GM18520 (cell line): Measurements from ENCODE around the gene RABL3.
A peak's percentile ranks its signal among the peaks of the same experiment; 100 is the strongest.
"Not testable (repeated sequence)": the region's sequence is repeated elsewhere in the genome, so short reads cannot be mapped to it uniquely, and the experiment has no call there.

Experiments
- ATAC-seq: cut with Tn5 transposase; IDR thresholded peaks from one replicate; pipeline ENCODE4 v1.9.1; 2021; ENCODE audit not compliant: unreplicated experiment

RABL3 gene

DNA sequence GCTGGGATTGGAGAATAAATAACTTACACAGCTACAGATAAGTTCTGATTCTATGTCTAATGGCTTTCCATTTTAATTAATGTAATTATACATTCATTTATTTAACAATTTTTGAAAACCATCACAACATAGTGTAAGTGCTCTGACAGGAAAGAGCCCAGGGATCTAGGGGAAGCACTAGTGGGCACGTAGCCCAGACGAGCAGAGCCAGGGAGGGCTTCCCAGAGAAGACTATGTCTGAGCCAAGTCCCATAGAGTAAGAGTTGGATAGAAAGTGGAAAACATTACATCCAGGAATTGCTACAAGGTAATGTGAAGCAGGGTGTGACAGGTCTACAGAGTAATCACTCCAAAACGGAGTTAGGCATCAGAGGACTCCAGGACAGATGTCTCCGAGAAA is 57.4 kb downstream of the RABL3 start:
- ATAC-seq = no peak

DNA sequence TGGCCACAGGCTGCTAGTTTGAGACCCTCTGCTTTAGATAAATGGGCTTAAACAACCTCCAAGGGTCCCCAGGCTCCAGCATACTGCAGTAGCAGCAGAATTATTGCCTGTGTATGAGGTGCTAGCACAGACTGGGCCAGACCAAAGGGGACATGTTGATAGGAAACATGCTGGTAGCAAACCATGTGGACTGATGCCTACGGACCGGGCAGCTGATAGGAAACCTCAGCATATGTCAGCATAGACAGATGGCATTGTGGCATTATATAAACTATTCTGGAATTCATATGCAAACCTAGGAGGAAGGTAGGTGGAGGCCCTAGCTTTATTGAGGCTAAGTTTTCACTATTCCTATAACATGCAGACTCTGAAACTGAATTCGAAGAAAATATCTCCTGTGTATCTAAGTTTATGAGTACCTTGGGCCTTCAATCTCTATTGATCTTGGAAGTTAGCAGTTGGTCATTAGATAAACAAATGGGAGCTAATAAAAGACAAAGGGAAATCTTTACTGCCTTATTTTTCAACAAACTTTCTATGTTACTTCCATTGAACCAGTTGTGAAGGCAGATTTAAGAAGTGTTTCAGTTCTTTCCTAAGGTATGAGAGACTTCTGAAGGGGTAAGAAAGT is 58.5 kb downstream of the RABL3 start:
- ATAC-seq = no peak

DNA sequence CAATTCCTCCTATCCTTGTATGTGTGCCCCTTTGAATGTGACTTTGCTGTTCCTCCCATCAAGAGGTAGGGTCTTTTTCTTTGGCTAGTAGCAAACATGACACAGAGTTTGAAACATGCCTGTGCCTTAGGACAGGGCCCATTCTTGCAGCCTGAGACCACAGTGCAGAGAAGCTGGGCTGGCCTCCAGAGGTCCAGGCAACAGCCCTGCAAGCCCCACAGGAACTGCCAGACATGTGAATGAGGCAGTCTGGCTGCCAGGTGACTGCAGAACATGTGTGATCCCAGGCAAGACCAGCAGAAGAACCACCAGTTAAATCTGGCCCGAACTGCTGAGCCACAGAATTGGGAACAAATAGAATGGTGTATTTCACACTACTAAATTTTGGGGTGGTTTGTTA is 59.1 kb downstream of the RABL3 start:
- no peak for ATAC-seq

DNA sequence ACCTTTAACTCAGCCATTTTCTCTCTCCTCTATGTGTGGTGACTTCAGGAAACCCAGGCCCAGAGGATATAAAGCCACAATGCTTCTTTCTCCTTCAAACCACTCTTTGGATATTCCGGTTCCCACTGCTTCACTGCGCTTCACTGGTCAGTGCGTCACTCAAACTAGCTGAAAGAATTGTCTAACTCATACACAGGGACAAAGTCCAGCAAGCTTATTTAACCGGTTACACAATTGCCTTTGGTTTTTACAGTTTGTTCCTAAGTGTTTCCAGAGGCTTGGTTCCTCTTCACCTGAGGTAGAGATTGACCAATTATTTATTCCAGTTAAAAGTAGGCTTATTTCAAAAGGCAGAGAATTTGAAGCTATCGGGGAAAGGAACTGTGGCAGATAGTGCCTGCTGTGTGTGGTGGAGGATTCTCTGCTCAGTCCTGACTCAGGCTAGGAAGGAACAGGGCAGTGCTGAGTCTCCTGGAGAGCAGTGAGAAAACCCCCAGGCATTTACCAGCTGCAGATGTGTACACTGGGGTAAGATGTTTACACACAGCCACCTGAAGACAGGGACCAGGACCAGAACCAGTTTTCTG is 60.1 kb downstream of the RABL3 start, which contains the start of gene HGD:
Gene HGD, minus strand, starts transcription at position 145 of the 587 bp plus-strand sequence. Its CDS starts 128 bp downstream, at position 17.
- no peak for ATAC-seq

DNA sequence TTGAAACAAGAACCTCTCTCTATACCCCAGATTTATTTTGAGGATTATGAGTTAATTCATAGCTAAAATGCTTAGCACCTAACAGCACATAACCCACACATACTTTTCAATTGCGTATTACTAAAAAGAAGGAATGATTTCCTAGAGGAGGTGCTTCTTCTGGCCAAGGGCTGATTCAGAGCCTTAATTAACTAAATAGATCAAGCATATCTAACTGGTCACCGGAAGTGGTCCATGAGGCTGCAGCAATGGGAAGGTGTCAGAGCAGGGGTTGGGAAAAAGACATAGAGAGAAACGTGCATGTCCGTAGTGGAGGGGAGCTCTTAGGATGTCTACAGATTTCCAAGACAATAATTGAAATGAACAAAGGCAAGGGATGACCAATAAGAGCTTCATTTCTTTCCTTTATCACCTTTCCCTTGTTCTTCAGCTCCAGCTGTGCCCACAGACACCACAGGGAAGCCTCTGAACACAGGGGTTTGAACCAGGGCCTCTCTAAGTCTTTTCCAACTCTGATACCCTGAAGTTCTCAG is 60.7 kb downstream of the RABL3 start:
- ATAC-seq = no peak

DNA sequence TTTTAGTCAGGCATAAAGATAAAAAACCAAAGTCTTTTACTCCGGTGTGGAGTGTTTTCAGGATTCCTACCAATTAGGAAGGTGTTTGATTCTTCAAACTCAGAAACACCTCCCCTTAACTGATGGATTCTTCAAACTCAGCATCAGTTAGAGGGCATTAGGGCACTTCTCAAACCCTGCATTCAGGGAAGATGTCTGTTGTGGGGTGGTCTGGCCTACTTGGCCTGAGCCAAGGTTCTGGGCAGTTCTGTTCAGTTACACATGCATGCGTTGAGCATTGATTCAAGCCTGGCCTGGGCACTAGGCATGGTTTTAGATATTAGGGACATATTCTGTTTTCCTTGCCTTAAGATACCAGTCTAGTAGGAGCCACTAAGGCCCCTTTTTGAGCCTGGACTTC is 61.3 kb downstream of the RABL3 start:
- ATAC-seq = no peak

DNA sequence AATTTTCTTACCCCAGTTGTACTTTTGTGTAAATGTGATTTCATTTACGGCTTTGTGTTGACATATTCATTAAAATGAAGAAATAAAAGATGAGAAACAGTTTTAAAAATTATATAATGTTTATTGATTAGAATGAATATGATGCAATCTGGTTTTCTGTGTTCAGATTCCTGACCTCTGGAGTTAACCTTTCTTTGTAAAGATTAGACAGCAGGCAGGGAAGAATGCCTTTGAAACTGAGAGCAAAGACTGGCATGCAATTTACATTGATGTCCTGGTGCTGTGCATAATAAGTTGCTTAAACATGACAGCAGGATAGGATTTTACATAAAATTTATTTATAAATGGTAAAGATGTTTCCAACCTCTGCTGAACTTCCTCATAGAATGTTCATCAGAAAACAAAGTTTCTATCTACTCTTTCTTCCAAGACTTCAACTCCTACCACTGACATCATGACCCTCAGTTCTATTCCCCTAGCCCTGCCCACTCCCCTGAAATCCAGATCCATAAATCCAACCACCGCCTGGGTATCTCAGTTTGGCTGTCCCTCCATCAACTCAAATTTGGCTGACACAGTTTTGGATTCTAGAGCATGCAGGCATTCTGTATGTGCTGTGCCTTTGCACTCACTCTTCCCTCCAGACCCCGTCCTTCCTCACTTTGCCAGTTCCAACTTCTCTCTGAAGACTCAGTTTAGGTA is 62.0 kb downstream of the RABL3 start:
- ATAC-seq = no peak

DNA sequence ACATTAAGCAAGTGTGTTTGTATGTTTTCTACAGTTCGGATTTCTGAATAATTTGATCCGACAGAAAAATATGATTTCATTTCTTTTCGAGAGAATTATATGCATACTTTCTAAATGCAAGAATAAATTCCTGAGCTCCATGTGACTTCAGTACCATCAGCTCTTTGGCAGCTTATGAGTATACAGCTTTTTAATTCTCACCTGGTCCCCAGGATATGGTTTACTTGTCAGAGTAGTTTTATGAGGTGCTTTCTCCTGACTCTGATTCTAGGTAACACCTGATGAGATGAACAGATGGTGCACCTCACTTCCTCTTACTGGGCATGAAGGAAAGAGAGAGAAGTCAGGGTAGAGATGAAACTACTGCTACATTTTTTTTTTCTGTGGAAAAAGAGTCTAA is 63.3 kb downstream of the RABL3 start:
- peak; percentile 33 for ATAC-seq

DNA sequence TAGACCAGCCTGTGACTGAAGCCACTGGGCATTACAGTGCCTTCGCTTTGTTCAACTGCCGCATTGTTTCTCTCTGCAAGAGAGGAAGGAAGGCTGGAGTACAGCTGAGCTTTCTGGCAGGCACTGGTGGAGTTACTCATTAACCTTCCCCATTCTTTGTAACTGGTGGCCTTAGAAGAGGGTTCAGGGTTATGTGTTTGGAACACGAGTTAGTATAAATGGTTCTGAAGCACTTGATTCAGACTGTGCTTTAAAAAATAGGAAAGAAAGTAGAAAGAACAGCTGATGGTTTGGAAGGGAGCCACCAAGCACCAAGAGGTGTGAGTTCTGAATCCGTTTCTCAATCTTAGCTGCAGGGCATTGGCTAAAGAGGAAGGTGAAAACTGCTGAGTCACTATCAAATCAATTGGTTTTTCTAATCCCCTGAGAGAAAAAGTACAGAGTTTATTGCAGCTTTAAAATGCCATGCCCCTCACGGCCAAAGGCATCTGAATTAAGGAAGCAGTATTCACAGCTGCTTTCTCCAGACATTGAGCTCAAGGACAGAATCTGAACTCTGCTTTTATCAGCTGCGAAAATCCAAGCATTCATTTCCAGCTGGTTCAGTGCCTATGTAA is 63.9 kb downstream of the RABL3 start:
- peak; percentile 74 for ATAC-seq

DNA sequence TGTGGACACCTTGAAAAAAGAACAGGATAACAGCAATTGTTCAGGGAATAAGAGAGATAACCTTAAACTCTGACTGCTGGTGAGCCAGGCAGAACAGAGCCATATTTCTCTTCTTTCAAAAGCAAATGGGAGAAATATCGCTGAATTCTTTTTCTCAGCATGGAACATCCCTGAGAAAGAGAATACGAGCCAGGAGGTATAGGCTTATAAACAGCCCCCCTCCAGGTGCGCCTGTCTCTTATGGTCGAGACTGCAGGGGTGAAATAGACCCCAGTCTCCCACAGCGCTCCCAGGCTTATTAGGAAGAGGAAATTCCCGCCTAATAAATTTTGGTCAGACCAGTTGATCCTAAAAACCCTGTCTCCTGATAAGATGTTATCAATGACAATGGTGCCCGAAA is 65.1 kb downstream of the RABL3 start:
- ATAC-seq = not testable (repeated sequence)

DNA sequence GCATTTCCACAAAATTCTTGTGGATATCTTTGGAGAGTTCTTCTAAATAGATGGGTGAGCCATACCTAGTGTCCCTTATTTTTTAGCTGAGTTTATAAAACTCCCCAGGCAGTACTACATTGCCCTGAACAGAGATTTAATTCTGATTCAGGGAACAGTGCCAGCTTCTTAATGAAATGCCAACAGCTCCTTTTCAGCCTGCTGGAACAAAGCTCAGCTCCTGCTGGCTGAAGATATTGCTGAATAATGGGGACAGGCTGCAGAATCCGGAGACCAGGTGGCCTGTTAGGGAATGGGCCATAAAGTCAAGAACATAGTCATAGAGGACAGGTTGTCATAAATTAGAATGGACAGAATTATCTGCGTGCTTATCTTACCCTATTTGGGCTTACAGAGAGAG is 69.2 kb downstream of the RABL3 start:
- no peak for ATAC-seq

DNA sequence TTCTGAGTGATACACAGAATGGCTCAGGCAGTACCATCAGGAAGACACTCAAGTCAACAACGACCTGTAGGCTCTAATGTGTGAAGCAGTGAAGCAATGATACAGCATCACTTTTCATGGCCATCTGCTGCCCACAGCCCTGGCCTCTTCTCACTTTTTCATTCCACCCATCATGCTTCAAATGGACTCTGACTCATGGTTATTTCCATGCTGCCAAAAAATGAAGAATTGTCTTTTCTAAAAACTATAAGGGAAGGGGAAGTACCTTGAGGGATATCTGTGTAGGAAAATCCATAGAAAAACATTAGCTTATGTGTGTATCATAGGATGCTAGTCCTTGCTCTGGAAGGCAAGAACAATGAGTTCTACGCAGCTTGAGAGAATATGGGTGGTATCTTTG is 71.7 kb downstream of the RABL3 start:
- no peak for ATAC-seq

DNA sequence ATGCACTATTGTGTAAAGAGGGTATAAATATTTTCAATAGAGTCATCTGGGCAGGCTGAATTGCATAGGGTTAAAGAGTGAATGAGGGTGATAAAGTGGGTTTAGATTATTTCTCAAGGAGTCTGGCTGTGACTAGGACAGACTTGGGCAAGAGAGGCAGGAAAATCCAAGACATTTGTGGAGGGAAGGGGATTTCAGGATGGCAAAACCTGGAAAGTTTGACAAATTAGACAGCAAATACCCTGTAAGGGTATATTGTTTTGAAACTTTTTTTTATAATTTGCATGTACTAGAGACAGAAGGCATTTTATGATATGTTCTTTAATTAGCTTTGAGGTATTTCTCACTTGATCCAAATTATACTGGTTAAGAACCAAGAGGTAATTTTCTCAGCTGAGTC is 77.4 kb downstream of the RABL3 start:
- ATAC-seq = no peak

DNA sequence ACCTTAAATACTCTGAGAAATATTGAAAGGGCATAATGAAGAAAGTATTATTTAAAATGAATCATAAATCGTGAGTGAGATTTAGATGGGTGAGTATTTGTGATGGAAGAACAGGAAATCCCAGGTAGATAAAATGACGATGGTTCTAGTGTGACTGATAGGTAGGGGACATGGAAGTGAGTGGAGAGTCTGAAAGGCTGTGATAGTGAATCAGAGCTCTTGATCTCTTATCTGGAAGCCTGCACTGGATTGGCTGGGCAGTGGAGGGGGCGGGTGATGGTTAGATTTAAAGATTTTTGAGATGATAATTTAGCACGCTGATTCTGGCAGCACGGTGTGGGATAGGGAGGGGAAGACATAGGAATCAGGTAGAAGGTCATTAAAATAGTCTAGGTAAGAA is 80.4 kb downstream of the RABL3 start:
- ATAC-seq = no peak

DNA sequence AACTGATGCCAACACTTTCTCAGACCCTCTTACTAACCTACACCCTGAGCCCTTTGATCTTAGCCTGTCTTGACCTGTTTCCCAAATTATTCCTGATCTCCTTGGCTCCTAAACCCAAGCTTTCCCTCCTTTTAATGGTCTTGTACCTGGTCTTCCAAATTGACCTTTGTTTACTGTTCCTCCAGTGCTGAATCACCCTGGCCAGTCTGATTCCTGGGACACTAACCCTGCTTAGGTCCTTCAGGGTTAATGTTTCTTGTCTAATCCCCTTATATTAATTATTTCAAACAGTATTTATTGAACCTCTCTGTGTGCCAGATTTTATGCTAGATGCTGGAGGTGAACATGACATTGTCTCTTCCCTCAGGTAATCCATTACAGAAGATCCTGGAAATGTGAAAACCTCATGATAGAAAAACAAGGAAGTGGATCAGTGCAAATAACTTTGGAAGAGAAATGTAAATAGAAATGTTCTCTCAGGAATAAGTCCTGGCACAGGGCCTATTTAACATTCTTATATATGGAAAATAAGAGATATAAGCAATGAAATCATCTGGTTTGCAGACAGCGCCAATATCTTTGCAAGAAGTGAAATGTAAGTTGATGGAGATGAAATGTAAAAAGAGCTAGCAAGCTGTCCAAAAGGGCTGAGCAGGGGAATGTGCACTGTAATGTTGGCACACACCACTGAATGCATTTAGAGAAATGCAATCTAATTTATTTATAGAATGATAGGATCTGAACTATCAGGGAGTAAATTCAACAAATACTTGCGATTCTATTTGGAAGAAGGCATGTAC is 81.0 kb downstream of the RABL3 start:
- no peak for ATAC-seq

DNA sequence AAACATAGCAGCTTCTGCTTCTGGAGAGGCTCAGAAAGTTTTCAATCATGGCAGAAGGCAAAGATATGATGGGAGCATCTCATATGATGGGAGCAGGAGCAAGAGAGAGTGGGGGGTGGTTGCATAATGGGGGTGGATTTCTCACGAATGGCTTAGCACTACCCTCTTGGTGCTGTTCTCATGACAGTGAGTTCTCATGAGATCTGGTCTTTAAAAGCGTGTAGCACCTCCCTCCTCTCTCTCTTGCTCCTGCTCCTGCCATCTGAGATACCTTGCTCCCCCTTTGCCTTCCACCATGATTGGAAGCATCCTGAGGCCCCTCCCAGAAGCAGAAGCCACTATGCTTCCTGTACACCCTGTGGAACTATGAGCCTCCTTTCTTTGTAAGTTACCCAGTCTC is 82.5 kb downstream of the RABL3 start:
- no peak for ATAC-seq

DNA sequence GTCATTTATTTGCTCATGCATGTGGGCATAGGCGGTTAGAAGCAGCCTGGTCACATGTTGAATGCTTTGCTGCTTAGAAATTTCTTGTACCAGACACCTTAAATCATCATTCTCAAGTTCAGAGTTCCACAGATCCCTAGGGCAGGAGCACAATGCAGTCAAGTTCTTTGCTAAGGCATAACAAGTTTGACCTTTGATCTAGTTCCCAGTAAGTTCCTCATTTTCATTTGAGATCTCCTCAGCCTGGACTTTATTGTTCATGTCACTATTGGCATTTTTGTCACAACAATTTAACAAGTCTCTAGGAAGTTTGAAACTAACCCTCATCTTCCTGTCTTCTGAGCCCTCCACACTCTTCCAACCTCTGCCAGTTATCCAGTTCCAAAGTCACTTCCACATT is 83.0 kb downstream of the RABL3 start:
- no peak for ATAC-seq

DNA sequence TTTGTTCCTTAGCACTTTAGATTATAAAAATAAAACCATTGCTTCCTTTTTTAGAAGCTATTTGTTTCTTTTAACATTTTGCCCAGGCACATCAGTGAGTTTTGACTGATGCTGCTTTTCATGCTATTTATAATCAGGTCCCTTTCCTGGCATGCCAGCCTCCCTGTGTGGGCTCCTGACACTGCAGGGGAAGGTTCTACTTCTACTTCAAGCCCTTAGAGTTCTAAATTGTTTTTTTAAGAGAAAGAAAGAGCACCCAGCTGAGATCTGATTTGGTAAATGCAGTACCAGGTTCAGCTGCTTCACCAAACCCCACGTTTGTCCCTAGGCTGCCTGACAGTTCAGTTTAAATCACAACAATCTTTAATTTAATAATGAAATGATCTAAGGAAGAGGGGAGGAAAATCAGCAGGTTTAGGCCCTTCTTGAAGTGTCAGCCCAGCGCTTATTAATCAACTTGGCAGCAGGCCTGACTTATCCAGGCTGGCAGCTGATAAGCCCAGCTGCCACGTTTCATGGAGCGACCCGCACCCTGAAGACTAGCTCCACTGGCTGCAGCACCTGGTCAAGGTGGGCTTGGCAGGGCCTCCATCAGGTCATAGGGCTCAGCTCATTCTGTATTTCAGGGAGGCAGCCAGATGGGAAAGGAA is 89.3 kb downstream of the RABL3 start:
- no peak for ATAC-seq

DNA sequence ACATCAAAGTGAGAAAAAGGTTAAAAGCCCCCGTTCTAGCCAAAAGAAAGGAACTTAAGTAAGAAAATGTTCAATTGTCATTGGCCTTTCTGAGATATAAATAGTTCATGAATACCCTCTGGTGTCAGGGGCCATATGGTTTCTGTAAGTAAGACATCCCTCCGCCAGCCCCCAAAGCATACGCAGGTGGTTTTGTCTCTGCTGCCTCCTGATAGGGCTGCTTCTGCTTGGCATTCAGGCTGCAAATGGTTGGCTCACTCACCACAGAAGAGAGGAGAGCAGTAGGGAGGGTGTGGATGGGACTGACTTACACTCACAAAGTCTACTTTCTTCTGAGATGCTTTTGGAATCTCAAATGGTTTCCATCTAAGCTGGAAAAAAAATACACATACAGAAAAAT is 90.0 kb downstream of the RABL3 start:
- no peak for ATAC-seq

DNA sequence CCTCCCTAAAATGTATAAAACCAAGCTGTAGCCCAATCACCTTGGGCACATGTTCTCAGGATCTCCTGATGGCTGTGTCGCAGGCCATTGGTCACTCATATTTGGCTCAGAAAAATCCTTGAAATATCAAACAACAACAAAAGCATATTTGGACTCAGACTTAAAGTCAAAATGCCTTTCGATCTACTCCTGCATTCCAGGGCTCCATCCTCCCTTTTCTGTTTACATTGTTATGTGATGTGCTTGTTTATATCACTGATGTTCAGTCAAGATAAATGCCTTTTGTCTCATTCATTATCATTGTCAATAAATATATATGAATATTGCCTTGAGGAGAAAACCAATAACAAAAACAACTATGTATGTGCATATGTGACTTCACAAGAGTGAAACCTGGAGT is 92.0 kb downstream of the RABL3 start:
- no peak for ATAC-seq
